Activated naive CD4-positive, alpha-beta T cell treated with anti-CD3 and anti-CD28 coated beads, Interleukin-2, amount 50 U/mL, for 24 hours (primary cell): ENCODE results near the gene TMEM184C.
A peak's percentile ranks its signal among the peaks of the same experiment; 100 is the strongest.

Experiments
- H3K27ac Mint-ChIP-seq: one replicate; pipeline ENCODE4 v1.8.0; 2021; ENCODE audit warnings: mild to moderate bottlenecking, mixed read lengths
- H3K27me3 Mint-ChIP-seq: one replicate; pipeline ENCODE4 v1.8.0; 2021; ENCODE audit warnings: mixed read lengths
- H3K36me3 Mint-ChIP-seq: one replicate; pipeline ENCODE4 v1.8.0; 2021; ENCODE audit warnings: mixed read lengths
- H3K4me1 Mint-ChIP-seq: one replicate; pipeline ENCODE4 v1.8.0; 2021; ENCODE audit warnings: mixed read lengths
- H3K4me3 Mint-ChIP-seq: one replicate; pipeline ENCODE4 v1.8.0; 2021; ENCODE audit warnings: mild to moderate bottlenecking, mixed read lengths
- H3K9me3 Mint-ChIP-seq: one replicate; pipeline ENCODE4 v1.8.0; 2021; ENCODE audit warnings: mixed read lengths

The TMEM184C gene

GRCh38 chr4:147629783-147630730 lies 12.9 kb downstream of the TMEM184C start:
- H3K27ac Mint-ChIP-seq, result no peak overlapping the region
- peaks cover 28% of the 10 kb centered on the region for H3K36me3 Mint-ChIP-seq
- H3K4me1 Mint-ChIP-seq, result peaks cover 6% of the 10 kb centered on the region
- H3K9me3 Mint-ChIP-seq, result no peaks in the 10 kb centered on the region
- no peaks in the 10 kb centered on the region for H3K27me3 Mint-ChIP-seq
- H3K4me3 Mint-ChIP-seq, result no peak overlapping the region

- Mint-ChIP-seq H3K36me3 (peaks cover 43% of the 10 kb centered on the region), H3K4me3 (no peak overlapping the region), H3K27me3 (no peaks in the 10 kb centered on the region), H3K4me1 (no peaks in the 10 kb centered on the region), H3K9me3 (peaks cover 10% of the 10 kb centered on the region), H3K27ac (no peak overlapping the region)
Measured at GRCh38 chr4:147633113-147633512, 15.9 kb downstream of the TMEM184C start.

DNA sequence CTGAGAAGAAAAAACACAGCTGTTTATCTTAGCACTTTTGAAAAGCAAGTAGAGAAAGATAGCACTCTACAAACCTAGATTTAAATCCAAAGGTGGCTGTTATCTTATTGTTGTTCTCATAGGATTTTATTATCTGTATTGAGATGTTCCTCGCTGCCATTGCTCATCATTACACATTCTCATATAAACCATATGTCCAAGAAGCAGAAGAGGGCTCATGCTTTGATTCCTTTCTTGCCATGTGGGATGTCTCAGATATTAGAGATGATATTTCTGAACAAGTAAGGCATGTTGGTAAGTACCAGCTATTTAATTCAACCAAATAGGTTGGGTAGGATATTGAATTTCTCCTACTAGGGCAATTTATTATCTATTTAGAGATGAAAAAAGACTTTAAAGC lies 16.4 kb downstream of the TMEM184C start:
- peaks cover 44% of the 10 kb centered on the region for H3K36me3 Mint-ChIP-seq

GRCh38 chr4:147635348-147635747 lies 18.2 kb downstream of the TMEM184C start:
- Mint-ChIP-seq H3K27me3 (no peaks in the 10 kb centered on the region), H3K4me1 (peaks cover 18% of the 10 kb centered on the region), H3K27ac (no peak overlapping the region), H3K36me3 (peaks cover 44% of the 10 kb centered on the region), H3K9me3 (peaks cover 10% of the 10 kb centered on the region), H3K4me3 (no peak overlapping the region)

More for the DNA sequence above, 16.4 kb downstream of the TMEM184C start:
- peaks cover 3% of the 10 kb centered on the region for H3K4me1 Mint-ChIP-seq
- H3K4me3 Mint-ChIP-seq, result no peak overlapping the region
- no peak overlapping the region for H3K27ac Mint-ChIP-seq
- peaks cover 10% of the 10 kb centered on the region for H3K9me3 Mint-ChIP-seq
- no peaks in the 10 kb centered on the region for H3K27me3 Mint-ChIP-seq

DNA sequence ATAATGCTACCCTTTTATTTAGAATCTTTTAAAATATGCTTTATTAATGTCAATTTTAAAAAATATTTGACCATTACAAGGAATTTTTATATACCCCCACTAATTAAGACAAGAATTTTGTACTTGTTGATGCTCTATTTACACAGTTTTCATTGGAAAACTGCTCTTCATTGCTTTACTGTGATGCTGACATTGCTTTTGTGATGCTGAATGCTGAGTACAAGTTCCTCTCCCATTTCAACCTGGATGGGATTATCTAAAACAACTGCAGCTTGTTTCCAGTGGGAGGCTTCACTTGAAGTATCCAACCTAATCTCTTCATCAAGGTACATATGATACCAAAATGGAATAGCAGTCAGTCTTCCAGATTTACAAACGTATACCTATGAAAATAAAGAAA lies 21.2 kb downstream of the TMEM184C start:
- H3K27ac Mint-ChIP-seq, result peak overlapping the region; percentile 23

DNA sequence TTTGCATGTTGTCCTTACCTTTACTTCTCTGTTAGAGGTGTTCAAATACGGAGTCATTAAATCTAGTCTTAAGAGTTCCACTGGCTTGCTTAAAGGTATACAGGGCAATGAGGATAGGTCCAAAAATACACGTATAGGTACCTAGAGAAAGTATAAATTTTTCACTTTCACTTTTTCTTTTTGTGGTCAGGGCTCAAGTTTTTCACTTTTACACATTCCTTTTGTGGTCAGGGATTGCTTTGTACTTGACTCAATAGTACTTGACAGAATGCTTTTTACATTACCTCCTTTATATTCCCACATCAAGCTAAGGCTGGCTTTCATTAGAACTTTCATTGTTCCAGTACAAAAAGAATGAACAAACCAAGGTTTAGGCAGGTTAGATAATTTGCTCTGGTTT lies 21.7 kb downstream of the TMEM184C start:
- Mint-ChIP-seq H3K9me3 (peaks cover 10% of the 10 kb centered on the region), H3K27ac (peak overlapping the region; percentile 61), H3K27me3 (no peaks in the 10 kb centered on the region), H3K4me1 (peaks cover 30% of the 10 kb centered on the region), H3K36me3 (peaks cover 50% of the 10 kb centered on the region), H3K4me3 (peak overlapping the region; percentile 30)

More for the DNA sequence above, 21.2 kb downstream of the TMEM184C start:
- Mint-ChIP-seq H3K4me3 (no peak overlapping the region), H3K9me3 (peaks cover 10% of the 10 kb centered on the region), H3K36me3 (peaks cover 54% of the 10 kb centered on the region), H3K27me3 (no peaks in the 10 kb centered on the region), H3K4me1 (peaks cover 28% of the 10 kb centered on the region)

GRCh38 chr4:147639388-147639787 lies 22.2 kb downstream of the TMEM184C start:
- H3K36me3 Mint-ChIP-seq, result peaks cover 48% of the 10 kb centered on the region
- peak overlapping the region; percentile 61 for H3K27ac Mint-ChIP-seq
- no peaks in the 10 kb centered on the region for H3K27me3 Mint-ChIP-seq
- peaks cover 31% of the 10 kb centered on the region for H3K4me1 Mint-ChIP-seq
- H3K4me3 Mint-ChIP-seq, result no peak overlapping the region
- H3K9me3 Mint-ChIP-seq, result peaks cover 10% of the 10 kb centered on the region

GRCh38 chr4:147640331-147640730 lies 23.1 kb downstream of the TMEM184C start:
- H3K4me1 Mint-ChIP-seq, result peaks cover 37% of the 10 kb centered on the region
- no peaks in the 10 kb centered on the region for H3K27me3 Mint-ChIP-seq
- peaks cover 46% of the 10 kb centered on the region for H3K36me3 Mint-ChIP-seq
- peak overlapping the region; percentile 75 for H3K27ac Mint-ChIP-seq
- peaks cover 10% of the 10 kb centered on the region for H3K9me3 Mint-ChIP-seq
- no peak overlapping the region for H3K4me3 Mint-ChIP-seq

DNA sequence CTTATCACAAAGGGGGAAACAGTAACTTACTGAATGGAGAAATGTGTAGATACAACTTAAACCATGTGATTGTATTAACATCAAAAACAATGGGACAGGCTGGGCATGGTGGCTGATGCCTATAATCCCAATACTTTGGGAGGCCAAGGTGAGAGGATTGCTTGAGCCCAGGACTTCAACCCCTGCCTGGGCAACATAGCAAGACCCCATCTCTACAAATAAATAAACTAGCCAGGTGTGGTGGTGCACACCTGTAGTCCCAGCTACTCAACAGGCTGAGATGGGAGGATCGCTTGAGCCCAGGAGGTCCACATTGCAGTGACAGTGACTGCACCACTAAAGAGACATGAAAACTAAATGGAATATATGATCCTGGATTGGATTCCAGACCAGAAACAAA lies 26.4 kb downstream of the TMEM184C start:
- no peaks in the 10 kb centered on the region for H3K27me3 Mint-ChIP-seq
- peak overlapping the region; percentile 8 for H3K27ac Mint-ChIP-seq
- peaks cover 60% of the 10 kb centered on the region for H3K4me1 Mint-ChIP-seq
- peaks cover 35% of the 10 kb centered on the region for H3K36me3 Mint-ChIP-seq
- H3K4me3 Mint-ChIP-seq, result no peak overlapping the region
- peaks cover 8% of the 10 kb centered on the region for H3K9me3 Mint-ChIP-seq

DNA sequence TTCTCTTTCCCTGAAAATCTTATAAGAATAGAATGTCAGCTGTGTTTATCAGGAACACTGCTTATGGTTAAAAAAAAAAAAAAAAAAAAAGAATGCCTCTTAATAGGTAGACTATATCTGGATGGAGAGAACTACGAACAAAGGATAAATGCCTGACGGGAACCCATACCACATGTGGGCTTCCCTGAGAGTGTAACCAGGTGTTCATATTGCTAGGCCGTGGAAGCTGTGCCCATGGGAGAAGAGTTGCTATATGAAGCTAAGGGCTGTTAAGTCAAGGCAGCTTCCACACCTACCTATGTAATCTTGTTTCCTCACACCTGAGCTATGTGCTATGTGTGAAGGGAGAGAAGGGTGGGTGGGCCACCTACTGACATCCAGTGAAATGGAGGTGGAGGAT lies 27.3 kb downstream of the TMEM184C start:
- H3K9me3 Mint-ChIP-seq, result peaks cover 8% of the 10 kb centered on the region
- H3K4me3 Mint-ChIP-seq, result no peak overlapping the region
- peaks cover 39% of the 10 kb centered on the region for H3K36me3 Mint-ChIP-seq
- no peaks in the 10 kb centered on the region for H3K27me3 Mint-ChIP-seq
- peaks cover 59% of the 10 kb centered on the region for H3K4me1 Mint-ChIP-seq
- no peak overlapping the region for H3K27ac Mint-ChIP-seq

- no peaks in the 10 kb centered on the region for H3K27me3 Mint-ChIP-seq
- H3K4me1 Mint-ChIP-seq, result peaks cover 59% of the 10 kb centered on the region
- peak overlapping the region; percentile 38 for H3K27ac Mint-ChIP-seq
- peaks cover 8% of the 10 kb centered on the region for H3K9me3 Mint-ChIP-seq
- H3K36me3 Mint-ChIP-seq, result peaks cover 42% of the 10 kb centered on the region
- no peak overlapping the region for H3K4me3 Mint-ChIP-seq
Measured at GRCh38 chr4:147645099-147645498, 27.9 kb downstream of the TMEM184C start.

GRCh38 chr4:147648656-147649055 lies 31.5 kb downstream of the TMEM184C start:
- Mint-ChIP-seq H3K27me3 (no peaks in the 10 kb centered on the region), H3K4me3 (no peak overlapping the region), H3K4me1 (peaks cover 61% of the 10 kb centered on the region), H3K36me3 (peaks cover 36% of the 10 kb centered on the region), H3K27ac (no peak overlapping the region), H3K9me3 (peaks cover 8% of the 10 kb centered on the region)

DNA sequence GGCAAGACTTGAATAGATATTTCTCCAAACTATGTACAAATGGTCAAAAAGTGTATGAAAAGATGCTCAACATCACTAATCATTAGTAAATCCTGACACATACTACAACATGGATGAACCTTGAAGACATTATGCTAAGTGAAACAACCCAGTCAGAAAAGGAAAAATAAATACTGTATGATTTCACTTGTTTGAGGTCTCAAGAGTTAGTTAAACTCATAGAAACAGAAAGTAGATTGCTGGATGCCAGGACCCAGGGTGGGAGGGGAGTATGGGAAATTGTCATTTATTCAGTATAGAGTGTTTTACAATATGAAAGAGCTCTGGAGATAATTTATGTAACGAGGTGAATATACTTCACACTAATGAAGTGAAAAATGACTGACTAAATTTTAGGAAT lies 34.4 kb downstream of the TMEM184C start:
- H3K27me3 Mint-ChIP-seq, result no peaks in the 10 kb centered on the region
- H3K27ac Mint-ChIP-seq, result no peak overlapping the region
- H3K4me1 Mint-ChIP-seq, result peaks cover 51% of the 10 kb centered on the region
- H3K36me3 Mint-ChIP-seq, result peaks cover 43% of the 10 kb centered on the region
- peak overlapping the region; percentile 36 for H3K4me3 Mint-ChIP-seq
- H3K9me3 Mint-ChIP-seq, result peaks cover 8% of the 10 kb centered on the region

DNA sequence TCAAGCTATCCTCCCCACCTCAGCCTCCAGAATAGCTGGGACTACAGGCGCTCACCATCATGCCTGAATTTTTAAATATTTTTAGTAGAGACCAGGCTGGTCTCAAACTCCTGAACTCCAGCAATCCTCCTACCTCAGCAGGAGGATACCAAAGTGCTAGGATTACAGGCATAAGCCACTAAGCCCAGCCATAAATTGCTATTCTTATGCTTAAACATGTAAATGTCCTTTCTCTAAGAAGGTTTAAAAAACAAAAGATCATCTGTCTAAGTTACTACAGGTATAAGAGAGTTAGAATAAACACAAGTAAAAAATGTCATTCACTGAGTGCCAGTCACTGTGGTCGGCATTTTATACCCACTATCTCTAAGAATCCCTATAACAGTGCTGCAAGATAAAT lies 38.4 kb downstream of the TMEM184C start:
- Mint-ChIP-seq H3K36me3 (peaks cover 29% of the 10 kb centered on the region), H3K9me3 (no peaks in the 10 kb centered on the region), H3K27me3 (no peaks in the 10 kb centered on the region), H3K4me1 (peaks cover 18% of the 10 kb centered on the region), H3K4me3 (no peak overlapping the region), H3K27ac (no peak overlapping the region)

DNA sequence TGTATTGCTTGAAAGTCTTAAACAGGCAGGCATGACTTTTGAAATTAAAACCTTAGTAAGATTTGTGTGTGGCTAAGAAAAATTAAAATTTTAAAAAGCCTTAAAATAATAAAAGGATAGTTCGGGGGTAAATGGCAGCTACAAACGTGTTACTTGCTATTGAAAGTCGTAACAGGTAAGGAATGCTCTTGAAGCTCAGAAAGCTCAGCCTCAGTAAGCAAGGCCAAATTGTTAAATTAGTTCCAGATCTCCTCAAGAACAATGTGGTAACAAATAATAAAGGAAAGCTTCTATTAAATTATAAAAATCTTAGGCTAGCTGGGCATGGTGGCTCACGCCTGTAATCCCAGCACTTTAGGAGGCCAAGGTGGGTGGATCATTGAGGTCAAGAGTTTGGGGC lies 41.3 kb downstream of the TMEM184C start:
- no peaks in the 10 kb centered on the region for H3K27me3 Mint-ChIP-seq
- no peak overlapping the region for H3K27ac Mint-ChIP-seq
- no peaks in the 10 kb centered on the region for H3K9me3 Mint-ChIP-seq
- H3K4me3 Mint-ChIP-seq, result no peak overlapping the region
- peaks cover 23% of the 10 kb centered on the region for H3K36me3 Mint-ChIP-seq
- peaks cover 7% of the 10 kb centered on the region for H3K4me1 Mint-ChIP-seq

DNA sequence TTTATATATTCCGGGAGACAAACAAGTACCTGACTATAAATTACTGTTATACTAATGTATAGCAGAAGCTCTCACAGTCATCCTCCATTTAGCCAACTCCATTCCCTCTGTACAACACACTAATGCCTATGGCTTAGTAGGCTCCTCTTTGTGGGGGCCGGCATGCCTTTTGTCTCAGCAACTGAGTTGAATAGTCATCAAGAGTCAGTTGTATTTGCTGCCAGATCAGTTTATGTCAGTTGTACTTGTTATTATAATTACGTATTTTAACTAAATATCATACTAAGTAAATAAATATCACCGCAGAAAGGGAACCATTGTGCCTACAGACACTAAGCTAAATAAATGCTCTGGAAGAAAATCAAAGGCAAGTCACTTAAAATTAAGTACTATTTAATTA lies 56.9 kb downstream of the TMEM184C start:
- H3K4me3 Mint-ChIP-seq, result no peak overlapping the region
- no peaks in the 10 kb centered on the region for H3K4me1 Mint-ChIP-seq
- H3K9me3 Mint-ChIP-seq, result no peaks in the 10 kb centered on the region
- no peaks in the 10 kb centered on the region for H3K27me3 Mint-ChIP-seq
- H3K36me3 Mint-ChIP-seq, result peaks cover 20% of the 10 kb centered on the region
- H3K27ac Mint-ChIP-seq, result no peak overlapping the region
